T follicular helper cell (primary cell): ENCODE data around the gene SCAMP2.
"Not testable (repeated sequence)": the region's sequence is repeated elsewhere in the genome, so short reads cannot be mapped to it uniquely, and the experiment has no call there.

Experiments used
- DNase-seq: peaks from one replicate; pipeline ENCODE4 v3.0.0-alpha.2; 2020; ENCODE audit warnings: low read depth
- total RNA-seq, 2 experiments: gene quantifications; one replicate each; lab custom pipeline; 2026; lab: John Stamatoyannopoulos, UW

Gene SCAMP2
- 113 to 150 reads per million in 2 experiments for total RNA-seq

DNA sequence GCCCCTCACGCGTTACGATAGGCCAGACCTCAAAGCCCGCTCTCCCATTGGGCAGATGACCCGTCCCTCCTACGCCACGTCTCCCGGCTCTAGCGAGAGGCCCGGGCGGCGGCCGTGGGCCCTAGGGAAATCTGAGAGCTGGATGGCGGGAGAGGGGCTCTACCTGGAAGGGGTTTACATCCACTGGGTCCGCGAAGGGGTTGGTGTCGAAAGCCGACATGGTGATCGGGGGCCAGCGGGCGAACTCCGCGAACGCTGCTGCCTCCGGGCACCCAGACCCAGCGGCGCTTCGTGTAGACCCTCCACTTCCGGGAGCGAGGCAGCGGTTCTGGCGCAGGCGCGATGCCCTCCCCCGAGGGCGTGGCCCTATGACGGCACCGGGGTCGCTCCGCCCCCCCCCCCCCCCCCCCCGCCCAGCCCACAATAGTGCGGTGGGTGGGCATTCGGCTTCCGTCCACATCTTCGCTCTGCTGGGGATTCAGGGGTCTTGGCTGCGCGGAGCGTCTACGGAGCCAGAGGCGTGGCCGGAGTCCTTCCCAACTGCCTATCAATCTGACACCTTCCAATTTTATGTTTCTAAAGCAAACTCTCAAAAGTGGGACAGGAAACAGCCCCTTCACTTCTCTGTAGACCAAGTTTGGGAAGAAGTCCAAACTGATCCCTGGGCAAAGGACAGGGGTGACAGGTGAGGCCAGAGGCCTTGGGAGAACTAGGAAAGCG is at the start of gene SCAMP2:
Gene SCAMP2 (minus strand): TSS at position 330 of the 720 bp plus-strand sequence. CDS start 110 bp downstream, at position 220.
- DNase-seq = peak; percentile 83

- no peak for DNase-seq
Measured at GRCh38 chr15:74920456-74920855, 47.3 kb upstream of the SCAMP2 start.

GRCh38 chr15:74917676-74918075 is 44.5 kb upstream of the SCAMP2 start:
- DNase-seq = no peak

DNA sequence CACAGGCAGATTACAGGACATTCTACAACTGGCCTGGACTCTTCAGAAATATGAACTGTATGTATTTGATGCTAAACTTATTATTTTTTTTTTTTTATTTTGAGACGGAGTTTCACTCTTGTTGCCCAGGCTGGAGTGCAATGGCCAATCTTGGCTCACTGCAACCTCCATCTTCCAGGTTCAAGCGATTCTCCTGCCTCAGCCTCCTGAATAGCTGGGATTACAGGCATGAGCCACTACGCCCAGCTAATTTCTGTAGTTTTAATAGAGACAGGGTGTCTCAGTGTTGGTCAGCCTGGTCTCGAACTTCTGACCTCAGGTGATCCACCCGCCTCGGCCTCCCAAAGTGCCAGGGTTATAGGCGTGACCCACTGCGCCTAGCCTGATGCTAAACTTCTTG is 40.6 kb upstream of the SCAMP2 start:
- DNase-seq = not testable (repeated sequence)

- no peak for DNase-seq
Measured at GRCh38 chr15:74913041-74913440, 39.9 kb upstream of the SCAMP2 start.

- DNase-seq = no peak
Measured at GRCh38 chr15:74908635-74909034, 35.5 kb upstream of the SCAMP2 start.

- no peak for DNase-seq
Measured at GRCh38 chr15:74907163-74907870, 34.2 kb upstream of the SCAMP2 start.

DNA sequence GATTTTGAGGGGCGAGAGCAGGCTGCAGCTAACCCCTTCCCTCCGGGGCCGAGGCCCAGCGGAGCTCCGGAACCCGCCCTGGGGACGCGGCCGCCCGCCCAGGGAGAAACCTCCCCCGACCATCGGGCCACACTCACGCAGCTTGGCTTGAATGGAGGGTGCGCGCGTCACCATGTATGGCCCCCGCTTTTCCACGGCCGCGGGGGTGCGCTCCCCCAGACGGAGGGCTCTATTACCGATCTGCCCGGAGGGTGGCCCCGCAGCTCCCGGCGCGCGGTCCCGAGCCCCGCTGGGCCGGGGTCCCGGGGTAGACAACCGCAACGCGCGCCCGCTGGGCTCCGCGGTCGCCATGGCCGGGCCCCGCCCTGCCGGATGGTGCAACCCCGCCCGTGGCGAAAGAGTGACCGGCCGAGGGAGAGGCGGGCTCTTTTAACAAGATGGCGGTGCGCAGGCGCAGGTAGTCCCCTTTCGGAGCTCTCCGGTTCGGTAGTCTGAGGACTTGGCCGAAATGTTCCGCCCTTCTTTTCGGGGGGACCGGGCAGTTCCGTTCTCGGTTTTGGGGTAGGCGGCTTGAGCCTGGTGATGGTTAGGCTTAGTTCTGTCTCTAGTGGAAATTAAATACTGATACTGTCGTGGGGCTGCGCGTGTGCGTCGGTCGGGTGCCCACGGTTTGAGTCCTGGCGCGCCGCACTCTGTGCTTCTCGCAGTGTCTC is 33.4 kb upstream of the SCAMP2 start, which contains the start of gene FAM219B:
Gene FAM219B (minus strand): TSS at position 402 of the 713 bp plus-strand sequence. CDS start 51 bp downstream, at position 351.
- peak; percentile 43 for DNase-seq

DNA sequence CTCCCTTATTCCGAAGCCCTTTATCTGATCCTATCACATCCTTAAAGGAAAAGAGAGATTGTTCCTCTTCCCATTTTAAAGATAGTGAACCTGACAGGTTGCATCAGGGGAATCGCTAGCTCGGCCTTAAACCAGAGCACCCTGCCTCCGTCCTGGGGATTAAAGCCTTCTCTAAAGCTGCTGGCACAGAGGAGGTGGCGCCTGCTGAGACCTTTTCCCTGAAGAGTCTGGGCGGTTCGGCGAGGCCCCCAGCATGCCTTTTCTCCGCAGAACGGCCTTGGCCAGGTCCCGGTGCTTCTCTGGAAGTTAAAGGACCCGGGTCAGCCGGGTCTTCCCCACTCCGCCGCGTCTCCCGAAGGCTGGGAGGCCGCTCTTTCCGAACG is 32.9 kb upstream of the SCAMP2 start:
- no peak for DNase-seq

GRCh38 chr15:74904190-74904805 is 31.1 kb upstream of the SCAMP2 start:
- no peak for DNase-seq

GRCh38 chr15:74903676-74904075 is 30.5 kb upstream of the SCAMP2 start:
- DNase-seq = no peak

GRCh38 chr15:74902295-74903075 is 29.3 kb upstream of the SCAMP2 start:
- no peak for DNase-seq

DNA sequence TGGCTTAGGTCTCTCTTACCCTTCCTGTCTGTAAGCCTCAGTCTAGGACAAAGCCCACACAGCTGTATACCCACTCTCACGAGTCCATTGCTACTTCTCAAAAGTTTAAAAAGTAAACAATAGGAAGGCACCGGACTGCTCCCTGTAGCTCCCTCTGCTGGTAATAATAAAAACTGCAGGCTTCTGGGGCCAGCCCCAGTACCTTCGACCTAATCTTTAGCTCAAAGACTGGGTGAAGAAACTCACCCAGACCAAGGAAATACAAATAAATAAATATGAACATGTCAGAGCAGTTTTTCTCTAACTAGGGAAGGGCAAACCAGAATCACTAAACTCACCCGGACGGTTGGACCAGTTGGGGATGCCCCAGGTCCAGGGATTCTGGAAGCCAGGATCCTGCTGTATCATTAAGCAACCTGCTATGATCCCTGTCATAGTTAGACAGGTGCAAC is 28.5 kb upstream of the SCAMP2 start:
- peak; percentile 41 for DNase-seq

DNA sequence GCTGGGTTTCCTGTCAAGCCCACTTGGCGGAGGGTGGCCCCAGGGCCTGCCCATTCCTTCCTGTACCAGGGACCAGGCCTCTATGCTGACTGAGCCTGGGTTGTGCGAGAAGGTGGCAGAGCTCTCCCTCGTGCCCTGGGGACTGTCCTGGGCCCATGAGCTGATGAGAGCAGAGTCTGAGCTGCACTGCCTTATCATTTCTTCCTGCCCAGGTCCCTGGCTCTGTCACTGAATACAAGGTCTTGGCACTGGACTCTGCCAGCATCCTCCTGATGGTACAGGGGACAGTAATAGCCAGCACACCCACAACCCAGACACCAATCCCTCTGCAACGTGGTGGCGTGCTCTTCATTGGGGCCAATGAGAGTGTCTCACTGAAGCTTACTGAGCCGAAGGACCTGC is 24.1 kb upstream of the SCAMP2 start:
- no peak for DNase-seq

DNA sequence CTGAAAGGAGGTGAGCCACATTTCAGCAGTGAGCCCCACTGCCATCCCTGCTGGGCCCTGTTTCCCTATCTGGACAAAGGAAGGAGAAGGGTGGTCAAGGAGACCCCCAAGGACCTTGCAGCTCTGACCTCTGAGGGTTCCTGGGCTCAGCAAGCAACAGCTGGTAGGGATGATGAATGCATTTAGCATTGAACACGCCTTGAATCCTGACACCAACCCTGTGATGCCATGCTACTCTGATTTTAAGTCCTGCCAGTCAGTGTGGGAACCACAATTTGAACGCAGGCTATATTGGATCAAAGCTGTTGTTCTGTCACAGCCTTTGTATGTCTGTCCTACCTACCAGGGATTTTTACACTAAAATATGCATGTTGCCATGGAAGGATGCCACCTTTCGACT is 23.2 kb upstream of the SCAMP2 start:
- DNase-seq = no peak

- DNase-seq = no peak
Measured at GRCh38 chr15:74895830-74896229, 22.7 kb upstream of the SCAMP2 start.

DNA sequence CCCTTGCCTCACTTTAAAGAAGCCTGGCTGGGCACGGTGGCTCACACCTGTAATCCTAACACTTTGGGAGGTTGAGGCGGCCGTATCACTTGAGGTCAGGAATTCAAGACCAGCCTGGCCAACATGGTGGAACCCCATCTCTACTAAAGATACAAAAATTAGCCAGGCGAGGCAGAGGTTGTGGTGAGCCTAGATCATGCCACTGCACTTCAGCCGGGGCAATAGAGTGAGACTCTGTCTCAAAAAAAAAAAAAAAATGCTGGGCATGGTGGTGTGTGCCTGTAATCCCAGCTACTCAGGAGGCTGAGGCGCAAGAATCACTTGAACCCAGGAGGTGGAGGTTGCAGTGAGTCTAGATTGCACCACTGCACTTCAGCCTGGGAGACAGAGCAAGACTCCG is 21.2 kb upstream of the SCAMP2 start:
- DNase-seq = not testable (repeated sequence)

- DNase-seq = no peak
Measured at GRCh38 chr15:74893627-74894026, 20.5 kb upstream of the SCAMP2 start.

DNA sequence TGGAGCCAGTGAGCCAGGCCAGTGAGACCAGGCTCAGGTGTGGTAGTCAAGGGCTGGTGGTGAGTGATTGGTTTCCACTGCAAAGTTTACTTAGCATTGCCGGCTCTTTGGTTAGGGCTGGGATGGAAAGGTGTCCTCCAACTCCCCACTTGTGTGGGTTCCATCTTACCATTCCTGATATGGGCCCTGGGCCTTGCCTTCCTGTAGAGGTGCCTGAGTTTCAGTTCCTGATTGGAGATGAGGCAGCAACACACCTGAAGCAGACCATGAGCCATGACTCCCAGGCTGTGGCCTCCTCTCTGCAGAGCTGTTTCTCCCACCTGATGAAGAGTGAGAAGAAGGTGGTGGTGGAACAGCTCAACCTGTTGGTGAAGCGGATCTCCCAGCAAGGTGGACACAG is 19.8 kb upstream of the SCAMP2 start:
- no peak for DNase-seq

DNA sequence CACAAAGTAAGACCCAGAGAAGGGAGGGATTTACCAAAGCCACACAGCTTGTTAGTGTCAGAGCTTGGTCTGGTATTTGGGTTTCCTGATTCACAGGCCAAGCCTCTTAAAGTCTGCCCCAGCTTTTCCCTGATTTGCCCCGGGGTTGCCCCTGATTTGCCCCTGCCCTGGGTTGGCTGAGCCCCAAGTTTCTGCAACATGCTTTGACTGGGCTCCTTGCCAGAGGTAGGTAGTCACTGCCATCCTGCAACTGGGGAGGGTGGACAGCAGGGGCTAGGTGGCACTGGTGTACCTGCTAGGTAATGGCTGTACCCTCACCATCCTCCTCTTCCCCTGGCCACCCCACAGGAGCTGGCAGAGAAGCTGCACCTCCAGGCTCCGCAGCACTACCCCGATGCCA is 19.1 kb upstream of the SCAMP2 start:
- no peak for DNase-seq

- DNase-seq = no peak
Measured at GRCh38 chr15:74891469-74891868, 18.3 kb upstream of the SCAMP2 start.

DNA sequence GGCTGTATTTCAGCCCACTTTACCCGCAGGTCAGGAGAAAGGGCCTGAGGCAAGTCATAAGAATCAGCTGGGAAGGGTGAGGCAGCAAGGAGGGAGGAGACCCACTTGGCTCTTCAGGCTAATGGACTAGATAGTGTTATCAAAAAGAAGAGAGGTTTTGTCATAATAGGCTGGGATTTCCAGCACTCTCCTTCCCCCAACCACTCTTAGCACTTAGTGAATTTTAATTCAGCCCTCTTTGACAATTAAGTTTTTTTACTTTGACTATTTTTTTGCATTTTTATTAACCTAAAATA is 17.4 kb upstream of the SCAMP2 start:
- DNase-seq = no peak
